ENCODE data around the gene LAMC3. TPM values are rescaled to one million over a fixed set of nuclear protein-coding genes. Genes with fewer than 3 reads are reported as not detected.
"Not testable (repeated sequence)": the region's sequence is repeated elsewhere in the genome, so short reads cannot be mapped to it uniquely, and the experiment has no call there.

The LAMC3 gene
- total RNA-seq, 1 donor from 2014 or later = not detected

GRCh38 chr9:131105952-131106351 is 97.0 kb downstream of the LAMC3 start:
- Mint-ChIP-seq H3K27me3 (ENCODE audit: low read depth) (no peaks in the 10 kb centered on the region), H3K9me3 (no peaks in the 10 kb centered on the region), H3K4me1 (ENCODE audit: low read depth) (no peaks in the 10 kb centered on the region), H3K36me3 (ENCODE audit: low read depth) (no peaks in the 10 kb centered on the region), H3K27ac (no peak overlapping the region), H3K4me3 (ENCODE audit: low read depth) (no peak overlapping the region)
- no peak for DNase-seq (ENCODE audit: low spot score)
- intact Hi-C loops (cut with micrococcal nuclease) = no loop called here

- H3K36me3 Mint-ChIP-seq (ENCODE audit: low read depth) = no peaks in the 10 kb centered on the region
- intact Hi-C loops (cut with micrococcal nuclease) = no loop called here
- no peaks in the 10 kb centered on the region for H3K27me3 Mint-ChIP-seq (ENCODE audit: low read depth)
- no peaks in the 10 kb centered on the region for H3K4me1 Mint-ChIP-seq (ENCODE audit: low read depth)
- no peak for DNase-seq (ENCODE audit: low spot score)
- no peak overlapping the region for H3K4me3 Mint-ChIP-seq (ENCODE audit: low read depth)
- no peak overlapping the region for H3K27ac Mint-ChIP-seq
- H3K9me3 Mint-ChIP-seq = no peaks in the 10 kb centered on the region
Observed at GRCh38 chr9:131107760-131108159, 98.8 kb downstream of the LAMC3 start.

GRCh38 chr9:131111186-131111853 is 102.3 kb downstream of the LAMC3 start:
- intact Hi-C loops (cut with micrococcal nuclease) = no loop called here
- DNase-seq (ENCODE audit: low spot score) = no peak
- Mint-ChIP-seq H3K27ac (no peak overlapping the region), H3K36me3 (ENCODE audit: low read depth) (no peaks in the 10 kb centered on the region), H3K27me3 (ENCODE audit: low read depth) (no peaks in the 10 kb centered on the region), H3K9me3 (no peaks in the 10 kb centered on the region), H3K4me3 (ENCODE audit: low read depth) (no peak overlapping the region), H3K4me1 (ENCODE audit: low read depth) (no peaks in the 10 kb centered on the region)

GRCh38 chr9:131111854-131112311 is 102.9 kb downstream of the LAMC3 start:
- no peak for DNase-seq (ENCODE audit: low spot score)
- H3K27ac Mint-ChIP-seq = no peak overlapping the region
- H3K4me1 Mint-ChIP-seq (ENCODE audit: low read depth) = no peaks in the 10 kb centered on the region
- no peaks in the 10 kb centered on the region for H3K9me3 Mint-ChIP-seq
- no peak overlapping the region for H3K4me3 Mint-ChIP-seq (ENCODE audit: low read depth)
- intact Hi-C loops (cut with micrococcal nuclease) = no loop called here
- no peaks in the 10 kb centered on the region for H3K27me3 Mint-ChIP-seq (ENCODE audit: low read depth)
- no peaks in the 10 kb centered on the region for H3K36me3 Mint-ChIP-seq (ENCODE audit: low read depth)

GRCh38 chr9:131112374-131113154 is 103.6 kb downstream of the LAMC3 start:
- Mint-ChIP-seq H3K27me3 (ENCODE audit: low read depth) (no peaks in the 10 kb centered on the region), H3K27ac (no peak overlapping the region), H3K9me3 (no peaks in the 10 kb centered on the region), H3K4me1 (ENCODE audit: low read depth) (no peaks in the 10 kb centered on the region), H3K36me3 (ENCODE audit: low read depth) (no peaks in the 10 kb centered on the region), H3K4me3 (ENCODE audit: low read depth) (no peak overlapping the region)
- intact Hi-C loops (cut with micrococcal nuclease) = no loop called here
- DNase-seq (ENCODE audit: low spot score) = no peak

- intact Hi-C loops (cut with micrococcal nuclease) = no loop called here
- Mint-ChIP-seq H3K27ac (no peak overlapping the region), H3K4me1 (ENCODE audit: low read depth) (no peaks in the 10 kb centered on the region), H3K9me3 (no peaks in the 10 kb centered on the region), H3K36me3 (ENCODE audit: low read depth) (no peaks in the 10 kb centered on the region), H3K4me3 (ENCODE audit: low read depth) (no peak overlapping the region), H3K27me3 (ENCODE audit: low read depth) (peaks cover 3% of the 10 kb centered on the region)
- DNase-seq (ENCODE audit: low spot score) = no peak
Observed at GRCh38 chr9:131113655-131114054, 104.7 kb downstream of the LAMC3 start.

GRCh38 chr9:131114084-131114535 is 105.1 kb downstream of the LAMC3 start:
- Mint-ChIP-seq H3K27me3 (ENCODE audit: low read depth) (peaks cover 3% of the 10 kb centered on the region), H3K4me3 (ENCODE audit: low read depth) (no peak overlapping the region)

GRCh38 chr9:131115360-131115742 is 106.4 kb downstream of the LAMC3 start:
- H3K36me3 Mint-ChIP-seq (ENCODE audit: low read depth); H3K27ac Mint-ChIP-seq; intact Hi-C loops (cut with micrococcal nuclease): not testable (repeated sequence)

More at GRCh38 chr9:131114084-131114535, 105.1 kb downstream of the LAMC3 start:
- DNase-seq (ENCODE audit: low spot score) = no peak
- Mint-ChIP-seq H3K9me3 (no peaks in the 10 kb centered on the region), H3K27ac (no peak overlapping the region), H3K4me1 (ENCODE audit: low read depth) (no peaks in the 10 kb centered on the region), H3K36me3 (ENCODE audit: low read depth) (no peaks in the 10 kb centered on the region)
- intact Hi-C loops (cut with micrococcal nuclease) = no loop called here

GRCh38 chr9:131116281-131117120 is 107.5 kb downstream of the LAMC3 start:
- peaks cover 3% of the 10 kb centered on the region for H3K27me3 Mint-ChIP-seq (ENCODE audit: low read depth)
- H3K27ac Mint-ChIP-seq = no peak overlapping the region
- no peaks in the 10 kb centered on the region for H3K36me3 Mint-ChIP-seq (ENCODE audit: low read depth)
- intact Hi-C loops (cut with micrococcal nuclease) = no loop called here
- DNase-seq (ENCODE audit: low spot score) = no peak
- no peak overlapping the region for H3K4me3 Mint-ChIP-seq (ENCODE audit: low read depth)
- H3K9me3 Mint-ChIP-seq = no peaks in the 10 kb centered on the region
- no peaks in the 10 kb centered on the region for H3K4me1 Mint-ChIP-seq (ENCODE audit: low read depth)

More at GRCh38 chr9:131115360-131115742, 106.4 kb downstream of the LAMC3 start:
- not testable (repeated sequence) for H3K4me1 Mint-ChIP-seq (ENCODE audit: low read depth); H3K4me3 Mint-ChIP-seq (ENCODE audit: low read depth); DNase-seq (ENCODE audit: low spot score); H3K27me3 Mint-ChIP-seq (ENCODE audit: low read depth); H3K9me3 Mint-ChIP-seq

- no peak for DNase-seq (ENCODE audit: low spot score)
- no peaks in the 10 kb centered on the region for H3K4me1 Mint-ChIP-seq (ENCODE audit: low read depth)
- intact Hi-C loops (cut with micrococcal nuclease) = no loop called here
- H3K4me3 Mint-ChIP-seq (ENCODE audit: low read depth) = no peak overlapping the region
- H3K27ac Mint-ChIP-seq = no peak overlapping the region
- H3K27me3 Mint-ChIP-seq (ENCODE audit: low read depth) = peaks cover 3% of the 10 kb centered on the region
- H3K36me3 Mint-ChIP-seq (ENCODE audit: low read depth) = no peaks in the 10 kb centered on the region
- H3K9me3 Mint-ChIP-seq = no peaks in the 10 kb centered on the region
Observed at GRCh38 chr9:131117121-131117761, 108.3 kb downstream of the LAMC3 start.

GRCh38 chr9:131117762-131118145 is 108.8 kb downstream of the LAMC3 start:
- no peak for DNase-seq (ENCODE audit: low spot score)
- H3K4me3 Mint-ChIP-seq (ENCODE audit: low read depth) = no peak overlapping the region
- peaks cover 3% of the 10 kb centered on the region for H3K27me3 Mint-ChIP-seq (ENCODE audit: low read depth)
- intact Hi-C loops (cut with micrococcal nuclease) = no loop called here
- no peaks in the 10 kb centered on the region for H3K4me1 Mint-ChIP-seq (ENCODE audit: low read depth)
- H3K27ac Mint-ChIP-seq = no peak overlapping the region
- no peaks in the 10 kb centered on the region for H3K36me3 Mint-ChIP-seq (ENCODE audit: low read depth)
- no peaks in the 10 kb centered on the region for H3K9me3 Mint-ChIP-seq

GRCh38 chr9:131119600-131119999 is 110.6 kb downstream of the LAMC3 start:
- no peaks in the 10 kb centered on the region for H3K9me3 Mint-ChIP-seq
- no peak for DNase-seq (ENCODE audit: low spot score)
- no peak overlapping the region for H3K27ac Mint-ChIP-seq
- no peaks in the 10 kb centered on the region for H3K36me3 Mint-ChIP-seq (ENCODE audit: low read depth)
- no peak overlapping the region for H3K4me3 Mint-ChIP-seq (ENCODE audit: low read depth)
- no peaks in the 10 kb centered on the region for H3K4me1 Mint-ChIP-seq (ENCODE audit: low read depth)
- peaks cover 3% of the 10 kb centered on the region for H3K27me3 Mint-ChIP-seq (ENCODE audit: low read depth)
- intact Hi-C loops (cut with micrococcal nuclease) = no loop called here

All from activated T-helper 2 cell treated with anti-CD3 and anti-CD28 coated beads, Interferon-gamma antibody, Interleukin-2, Interleukin-4, amounts not matched to agents 10 μg/mL and 5 μg/mL and 100 μg/mL, durations not matched to agents 14 hours and 24 hours and 36 hours (primary cell).